GM19240 (cell line): ENCODE measurements around the gene DIAPH2.

Source experiments
- DNase-seq: peaks from one replicate; pipeline ENCODE4 v3.0.0; 2011; ENCODE audit warnings: low spot score; ENCODE audit not compliant: insufficient read length

Gene DIAPH2

GRCh38 chrX:96929036-96929435 lies 244.4 kb downstream of the DIAPH2 start:
- no peak for DNase-seq

- no peak for DNase-seq
Observed at GRCh38 chrX:96957718-96958117, 273.1 kb downstream of the DIAPH2 start.

DNA sequence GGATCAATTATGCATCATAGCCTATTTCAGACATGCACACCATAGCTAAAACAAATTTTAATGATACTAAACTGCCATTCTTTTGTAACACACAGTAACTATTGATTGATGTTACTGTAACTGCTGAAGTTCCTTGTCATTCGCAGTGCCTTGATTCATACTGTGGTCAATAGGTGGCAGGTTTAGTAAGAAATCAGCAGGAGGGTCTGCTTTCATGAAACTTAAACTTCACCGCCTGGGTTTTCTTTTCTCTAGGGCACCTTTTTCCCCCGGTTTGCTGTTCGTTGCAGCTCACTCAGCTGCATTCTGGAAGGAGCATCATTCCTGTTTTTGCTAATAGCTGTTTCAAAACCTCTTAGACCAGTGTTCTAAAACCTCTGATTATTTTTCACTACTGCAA lies 287.2 kb downstream of the DIAPH2 start:
- no peak for DNase-seq

DNA sequence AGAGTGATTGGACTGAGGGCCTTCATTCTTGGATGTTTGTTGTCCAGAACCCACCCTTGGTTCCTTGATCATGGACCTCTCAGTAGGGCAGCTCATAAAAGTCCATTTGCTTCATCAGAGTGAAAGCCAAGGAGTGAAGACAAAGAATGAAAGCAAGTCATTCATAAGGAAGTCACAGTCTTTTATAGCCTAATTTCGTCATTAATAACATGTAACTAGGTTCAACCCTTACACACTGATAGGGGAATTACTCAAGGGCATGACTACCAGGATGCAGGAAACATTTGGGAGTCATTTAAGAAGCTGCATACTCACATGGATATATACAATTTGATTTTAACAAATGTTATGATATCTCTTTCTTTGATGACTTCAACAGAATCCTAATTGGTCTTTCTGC lies 294.3 kb downstream of the DIAPH2 start:
- no peak for DNase-seq

DNA sequence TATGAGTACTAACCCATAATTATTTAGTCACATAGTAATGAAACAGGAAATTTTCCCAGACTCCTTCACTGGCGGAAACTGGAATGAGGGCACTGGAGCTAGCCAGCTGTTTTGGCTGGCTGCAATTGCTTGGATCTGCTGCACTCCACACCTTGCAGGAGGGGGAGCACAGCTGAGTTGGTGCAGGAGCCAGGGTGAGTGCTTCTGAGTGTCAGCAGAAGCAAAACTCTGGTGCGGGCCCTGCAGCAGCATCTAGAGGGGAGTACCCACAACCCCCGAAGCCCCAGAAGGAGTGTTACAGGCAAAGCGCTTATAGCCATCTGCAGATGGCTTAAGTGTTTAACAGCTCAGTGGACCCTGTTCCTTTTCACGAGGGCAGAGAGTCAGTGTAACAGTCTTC lies 295.1 kb downstream of the DIAPH2 start:
- no peak for DNase-seq

- no peak for DNase-seq
Observed at GRCh38 chrX:96982161-96982560, 297.5 kb downstream of the DIAPH2 start.

DNA sequence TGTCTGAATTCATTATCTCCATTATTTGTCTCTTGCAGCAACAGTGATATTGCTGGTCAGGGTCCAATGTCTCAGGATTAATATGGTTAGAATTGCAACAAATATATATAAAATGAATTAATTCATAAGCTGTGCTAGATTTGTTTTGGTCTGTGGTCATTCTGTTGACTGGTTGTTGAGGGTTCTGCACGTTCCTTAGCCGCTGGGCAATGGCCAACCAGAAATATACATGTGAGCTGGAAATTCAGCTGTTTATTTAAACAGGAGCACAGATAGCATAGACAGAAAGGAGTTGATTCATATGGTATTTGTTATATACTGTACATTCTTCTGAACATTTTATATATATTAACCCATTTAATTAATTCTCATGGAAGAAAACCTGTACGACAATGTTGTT lies 299.9 kb downstream of the DIAPH2 start:
- no peak for DNase-seq

GRCh38 chrX:96985046-96985445 lies 300.4 kb downstream of the DIAPH2 start:
- no peak for DNase-seq

DNA sequence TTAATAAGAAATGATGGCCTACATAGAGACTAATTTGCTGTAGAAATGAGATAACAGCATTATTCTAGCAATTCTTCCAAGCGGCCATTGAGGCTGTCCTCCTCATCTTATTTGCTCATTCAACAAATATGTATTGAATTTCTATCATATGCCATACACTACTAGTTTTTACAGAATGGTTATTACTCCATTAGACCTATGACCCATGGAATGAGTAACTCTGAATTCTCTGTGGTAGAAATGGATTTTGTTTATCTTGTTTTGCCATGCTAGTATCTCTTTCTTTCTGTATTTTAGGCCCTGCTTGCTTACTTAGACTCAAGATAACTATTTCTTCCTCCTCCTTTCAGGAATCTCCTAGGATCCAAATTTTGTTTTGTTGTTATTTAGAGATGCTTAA lies 302.6 kb downstream of the DIAPH2 start:
- no peak for DNase-seq

DNA sequence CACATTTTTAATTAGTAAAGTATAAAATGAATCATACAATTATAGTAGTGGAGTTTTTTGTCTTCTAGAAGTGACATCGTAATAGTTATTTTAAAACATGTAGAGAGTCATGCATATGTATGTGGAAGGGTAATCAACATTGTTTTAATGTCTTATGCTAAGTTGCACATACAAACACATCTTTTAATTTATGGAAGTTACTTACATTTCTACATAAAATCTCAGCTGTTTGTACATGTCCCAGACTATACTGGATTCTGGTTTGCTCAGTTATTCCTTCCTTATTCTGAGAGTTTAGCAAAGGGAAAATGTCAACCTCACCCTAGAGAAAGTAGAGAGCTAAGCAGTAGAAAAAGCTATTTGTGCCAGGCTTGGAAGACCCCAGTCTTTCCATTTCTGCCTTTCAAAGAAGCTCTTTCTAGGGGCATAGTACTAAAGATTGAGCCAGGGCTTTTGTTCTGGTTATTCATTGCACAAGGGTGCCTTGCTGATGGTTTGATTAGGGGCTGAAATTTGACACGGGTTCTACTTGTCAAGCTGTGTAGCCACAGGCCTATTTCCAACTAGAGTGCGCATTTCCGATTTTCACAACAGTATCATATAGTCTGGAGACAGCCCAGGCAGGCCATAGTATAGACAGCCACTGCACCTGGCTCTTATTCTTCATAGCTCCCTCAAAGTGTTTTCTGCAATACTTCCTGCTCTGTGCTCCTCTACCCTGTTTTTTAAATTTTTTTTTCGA lies 305.4 kb downstream of the DIAPH2 start:
- no peak for DNase-seq

- no peak for DNase-seq
Observed at GRCh38 chrX:96994093-96994492, 309.5 kb downstream of the DIAPH2 start.

DNA sequence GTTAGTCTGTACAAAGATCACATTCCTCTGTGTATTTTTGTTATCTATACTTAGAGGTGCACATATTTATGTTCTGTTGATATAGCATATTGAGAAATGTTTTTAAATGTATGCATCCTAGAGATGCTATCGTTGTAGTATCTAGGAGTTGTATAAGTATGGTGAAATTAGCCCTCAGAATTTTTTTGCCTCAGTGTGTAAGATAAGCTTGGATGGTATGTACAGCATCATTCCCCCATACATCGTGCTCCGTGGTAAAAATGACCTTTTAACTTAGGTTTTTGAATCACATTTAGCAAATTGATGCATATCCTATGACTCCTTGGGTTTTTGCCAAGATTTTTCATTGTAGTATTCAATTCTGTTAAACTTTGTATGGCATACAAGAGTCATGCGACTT lies 312.6 kb downstream of the DIAPH2 start:
- DNase-seq, result no peak

DNA sequence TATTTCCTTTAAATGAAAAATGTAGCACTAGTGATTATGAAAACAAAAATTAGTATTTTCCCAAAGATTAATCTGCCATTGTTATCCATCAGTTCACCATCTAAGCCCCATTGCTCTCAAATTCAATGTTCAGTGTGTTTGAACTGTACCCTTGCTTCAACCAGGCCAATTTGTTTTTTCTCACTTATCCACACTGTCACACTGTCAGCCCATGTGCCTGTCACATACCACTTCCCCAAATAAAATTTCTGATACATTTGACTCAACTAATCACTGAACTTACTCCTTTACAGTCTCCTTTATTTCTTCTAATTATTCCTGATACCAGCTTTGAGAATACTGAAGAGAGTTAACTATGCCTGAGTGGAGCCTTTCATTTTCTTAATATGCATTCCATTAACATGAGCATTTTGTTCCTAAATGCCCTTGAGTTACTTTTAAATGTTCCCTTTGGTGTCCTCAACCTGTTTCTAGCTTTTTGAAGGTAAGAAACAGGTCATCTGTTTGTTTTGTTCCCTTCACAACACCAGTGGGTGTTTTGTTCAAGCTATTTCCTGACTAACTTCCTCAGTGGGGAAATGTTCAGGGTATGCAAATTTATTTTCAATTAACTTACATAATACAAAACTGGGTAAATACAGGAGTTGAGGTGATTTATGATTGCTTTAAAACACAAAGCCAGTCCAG lies 316.2 kb downstream of the DIAPH2 start:
- no peak for DNase-seq

DNA sequence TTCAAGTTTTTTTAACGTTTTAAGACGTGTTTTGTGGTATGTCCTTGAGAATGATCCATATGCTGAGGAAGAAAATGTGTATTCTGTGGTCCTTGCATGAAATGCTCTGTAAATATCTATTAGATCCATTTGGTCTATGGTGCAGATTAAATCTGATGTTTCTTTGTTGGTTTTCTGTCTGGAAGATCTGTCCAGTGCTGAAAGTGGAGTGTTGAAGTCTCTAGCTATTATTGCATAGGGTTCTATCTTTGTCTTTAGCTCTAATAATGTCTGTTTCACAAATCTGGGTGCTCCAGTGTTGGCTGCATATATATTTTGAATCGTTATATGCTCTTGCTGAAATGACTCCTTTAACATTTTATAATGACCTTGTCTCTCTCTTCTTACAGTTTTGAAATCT lies 321.5 kb downstream of the DIAPH2 start:
- no peak for DNase-seq

GRCh38 chrX:97009391-97009790 lies 324.7 kb downstream of the DIAPH2 start:
- DNase-seq, result no peak

DNA sequence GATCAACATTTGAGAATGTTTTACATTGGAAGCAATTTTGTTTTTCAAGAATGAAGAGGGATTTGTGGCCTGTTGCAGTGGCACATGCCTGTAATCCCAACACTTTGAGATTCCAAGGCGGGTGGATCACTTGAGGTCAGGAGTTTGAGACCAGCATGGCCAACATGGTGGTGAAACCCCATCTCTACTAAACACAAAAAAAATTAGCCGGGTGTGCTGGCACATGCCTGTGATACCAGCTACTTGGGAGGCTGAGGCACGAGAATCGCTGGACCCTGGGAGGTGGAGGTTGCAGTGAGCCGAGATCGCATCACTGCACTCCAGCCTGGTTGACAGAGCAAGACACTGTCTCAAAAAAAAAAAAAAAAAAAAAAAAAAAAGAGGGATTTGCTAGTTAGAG lies 326.9 kb downstream of the DIAPH2 start:
- DNase-seq, result no peak

DNA sequence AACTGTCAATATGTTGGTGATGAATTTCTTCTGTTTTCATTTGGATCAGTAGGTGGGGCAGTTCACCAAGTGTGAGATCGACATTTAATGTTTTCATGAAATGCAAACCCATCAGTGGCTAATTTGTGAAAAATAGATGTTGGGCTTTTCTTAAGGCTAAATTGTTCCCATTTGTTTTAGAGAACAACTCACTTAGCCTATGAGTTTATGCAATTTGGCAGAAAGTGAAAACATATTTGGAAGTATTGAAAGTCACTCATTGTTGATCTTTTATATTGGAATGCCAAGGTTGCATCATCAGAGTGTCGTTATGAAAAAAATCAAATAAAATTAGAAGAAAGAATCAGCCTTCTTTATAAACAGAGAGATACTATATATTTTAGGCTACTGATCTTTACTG lies 331.5 kb downstream of the DIAPH2 start:
- no peak for DNase-seq

GRCh38 chrX:97021680-97022079 lies 337.0 kb downstream of the DIAPH2 start:
- DNase-seq, result no peak

DNA sequence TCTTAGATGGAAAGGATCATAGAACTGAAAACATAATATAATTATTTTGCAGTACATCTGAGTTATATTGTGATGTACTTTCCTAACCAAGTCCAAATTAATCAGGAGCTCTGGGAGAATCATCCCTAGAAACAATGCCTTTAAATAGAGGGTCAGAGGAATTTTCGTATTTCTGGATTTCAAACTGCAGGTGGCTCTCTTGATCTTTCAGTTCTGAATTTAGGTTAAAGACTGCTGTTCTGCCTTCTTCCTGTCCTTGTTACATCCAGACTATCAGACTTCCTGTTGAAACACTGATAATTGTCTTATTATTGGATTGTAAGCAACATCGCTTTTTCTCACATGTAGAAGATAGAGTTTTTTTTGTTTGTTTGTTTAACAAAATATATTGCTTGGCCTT lies 341.8 kb downstream of the DIAPH2 start:
- DNase-seq, result no peak

DNA sequence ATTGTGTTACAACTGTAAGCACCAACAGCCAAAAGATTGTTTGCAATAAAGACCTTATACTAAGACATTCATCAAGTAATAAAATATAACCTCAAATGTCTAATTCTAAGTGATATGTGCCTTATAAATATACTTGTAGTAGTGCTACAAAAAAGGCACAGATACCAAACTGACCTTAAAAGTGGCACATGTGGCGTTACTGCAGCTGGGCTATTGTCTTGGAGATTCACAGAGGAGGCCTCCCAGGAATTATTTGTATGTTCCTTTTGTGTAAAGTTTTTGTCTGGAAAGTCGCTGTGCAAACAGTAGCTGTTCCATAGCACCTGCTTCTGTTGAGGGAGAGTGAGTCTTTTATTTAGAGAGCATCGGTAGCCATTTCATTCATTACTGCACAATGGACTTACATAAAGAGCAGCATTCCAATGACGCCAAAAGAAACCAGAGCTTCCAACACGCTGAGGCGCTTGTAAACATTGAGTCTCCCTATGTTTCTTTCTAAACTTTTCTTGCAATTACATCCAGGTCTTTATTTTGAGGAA lies 342.8 kb downstream of the DIAPH2 start:
- DNase-seq, result no peak

GRCh38 chrX:97030463-97030862 lies 345.8 kb downstream of the DIAPH2 start:
- DNase-seq, result no peak

DNA sequence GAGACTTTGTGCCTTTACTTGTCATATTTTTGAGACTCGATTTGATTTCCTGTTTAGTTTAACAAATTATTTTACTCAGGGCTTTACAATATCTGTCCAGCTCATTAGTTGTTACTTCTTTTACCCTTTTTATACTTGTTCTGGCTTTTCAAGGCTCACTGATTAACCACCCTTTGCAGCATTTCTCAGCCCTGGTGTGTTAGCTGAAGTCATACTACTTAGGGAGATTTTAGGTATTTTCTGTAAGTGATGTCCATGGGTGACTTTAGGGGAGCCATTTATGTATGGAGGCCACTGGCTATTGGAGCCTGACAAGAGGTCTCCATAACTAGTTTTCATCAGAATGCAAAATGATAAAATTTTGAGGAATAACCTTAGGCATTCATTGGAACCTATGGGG lies 346.3 kb downstream of the DIAPH2 start:
- DNase-seq, result no peak
